ENCODE measurements around the gene MED20. TPM values are rescaled to one million over a fixed set of nuclear protein-coding genes. Genes with fewer than 3 reads are reported as not detected.

MED20 gene
- total and polyA plus RNA-seq, 9 donors, result 16.1 to 21.2 (median 18.4) TPM

- Histone ChIP-seq H3K9me3 (replicated peaks; ENCODE audit: control insufficient read depth, low read depth, low read length) (no peaks in the 10 kb centered on the region), H3K4me3 (ENCODE audit: low read length) (peak within 1 kb of the TSS; percentile 95), H3K27ac (ENCODE audit: low read length) (peak within 1 kb of the TSS; percentile 81), H3K36me3 (ENCODE audit: control insufficient read depth, insufficient read depth, low read length) (peaks cover 20% of the 10 kb centered on the region), H3K4me1 (ENCODE audit: control insufficient read depth, insufficient read depth, low read length) (peaks cover 46% of the 10 kb centered on the region), H3K27me3 (ENCODE audit: control insufficient read depth, insufficient read depth, low read length) (no peaks in the 10 kb centered on the region)
- DNase-seq, result peak; percentile 97
- WGBS (ENCODE audit: insufficient coverage), result under 1% methylated on average over 84 of the region's 87 CpGs
Observed at GRCh38 chr6:41941280-41942066, 20.5 kb upstream of the MED20 start, which contains the start of gene CCND3. TSS of gene CCND3 (minus strand) at chr6:41941808. CDS start at chr6:41941649, 159 bp downstream.

- Histone ChIP-seq H3K4me1 (ENCODE audit: control insufficient read depth, insufficient read depth, low read length) (peaks cover 52% of the 10 kb centered on the region), H3K9me3 (replicated peaks; ENCODE audit: control insufficient read depth, low read depth, low read length) (no peaks in the 10 kb centered on the region), H3K27ac (ENCODE audit: low read length) (peak overlapping the region; percentile 81), H3K27me3 (ENCODE audit: control insufficient read depth, insufficient read depth, low read length) (no peaks in the 10 kb centered on the region), H3K36me3 (ENCODE audit: control insufficient read depth, insufficient read depth, low read length) (peaks cover 26% of the 10 kb centered on the region), H3K4me3 (ENCODE audit: low read length) (peak overlapping the region; percentile 95)
- WGBS (ENCODE audit: insufficient coverage), result under 1% methylated on average over 28 of the region's 38 CpGs
- DNase-seq, result peak; percentile 63
Observed at GRCh38 chr6:41940759-41941279, 19.9 kb upstream of the MED20 start.

- Histone ChIP-seq H3K9me3 (replicated peaks; ENCODE audit: control insufficient read depth, low read depth, low read length) (no peaks in the 10 kb centered on the region), H3K36me3 (ENCODE audit: control insufficient read depth, insufficient read depth, low read length) (peaks cover 34% of the 10 kb centered on the region), H3K4me3 (ENCODE audit: low read length) (peak overlapping the region; percentile 95), H3K4me1 (ENCODE audit: control insufficient read depth, insufficient read depth, low read length) (peaks cover 59% of the 10 kb centered on the region), H3K27ac (ENCODE audit: low read length) (peak overlapping the region; percentile 81), H3K27me3 (ENCODE audit: control insufficient read depth, insufficient read depth, low read length) (no peaks in the 10 kb centered on the region)
- DNase-seq, result peak; percentile 28
- whole genome bisulfite sequencing (ENCODE audit: insufficient coverage), result 4% methylated on average over 15 of the region's 27 CpGs
Observed at GRCh38 chr6:41939848-41940758, 19.2 kb upstream of the MED20 start.

GRCh38 chr6:41939176-41939847 lies 18.4 kb upstream of the MED20 start:
- peak overlapping the region; percentile 81 for H3K27ac ChIP-seq (ENCODE audit: low read length)
- H3K36me3 ChIP-seq (ENCODE audit: control insufficient read depth, insufficient read depth, low read length), result peaks cover 42% of the 10 kb centered on the region
- H3K4me1 ChIP-seq (ENCODE audit: control insufficient read depth, insufficient read depth, low read length), result peaks cover 62% of the 10 kb centered on the region
- H3K4me3 ChIP-seq (ENCODE audit: low read length), result peak overlapping the region; percentile 95
- 9% methylated on average over 5 of the region's 11 CpGs for WGBS (ENCODE audit: insufficient coverage)
- DNase-seq, result peak; percentile 76
- H3K9me3 ChIP-seq (replicated peaks; ENCODE audit: control insufficient read depth, low read depth, low read length), result no peaks in the 10 kb centered on the region
- H3K27me3 ChIP-seq (ENCODE audit: control insufficient read depth, insufficient read depth, low read length), result no peaks in the 10 kb centered on the region

GRCh38 chr6:41938590-41939175 lies 17.7 kb upstream of the MED20 start:
- H3K4me1 ChIP-seq (ENCODE audit: control insufficient read depth, insufficient read depth, low read length), result peaks cover 62% of the 10 kb centered on the region
- WGBS (ENCODE audit: insufficient coverage), result 43% methylated on average over 4 of the region's 5 CpGs
- peaks cover 43% of the 10 kb centered on the region for H3K36me3 ChIP-seq (ENCODE audit: control insufficient read depth, insufficient read depth, low read length)
- H3K27me3 ChIP-seq (ENCODE audit: control insufficient read depth, insufficient read depth, low read length), result no peaks in the 10 kb centered on the region
- peak overlapping the region; percentile 95 for H3K4me3 ChIP-seq (ENCODE audit: low read length)
- peak overlapping the region; percentile 81 for H3K27ac ChIP-seq (ENCODE audit: low read length)
- no peaks in the 10 kb centered on the region for H3K9me3 ChIP-seq (replicated peaks; ENCODE audit: control insufficient read depth, low read depth, low read length)
- no peak for DNase-seq

- peaks cover 62% of the 10 kb centered on the region for H3K4me1 ChIP-seq (ENCODE audit: control insufficient read depth, insufficient read depth, low read length)
- no peaks in the 10 kb centered on the region for H3K9me3 ChIP-seq (replicated peaks; ENCODE audit: control insufficient read depth, low read depth, low read length)
- no peak overlapping the region for H3K4me3 ChIP-seq (ENCODE audit: low read length)
- peak overlapping the region; percentile 81 for H3K27ac ChIP-seq (ENCODE audit: low read length)
- peaks cover 45% of the 10 kb centered on the region for H3K36me3 ChIP-seq (ENCODE audit: control insufficient read depth, insufficient read depth, low read length)
- H3K27me3 ChIP-seq (ENCODE audit: control insufficient read depth, insufficient read depth, low read length), result no peaks in the 10 kb centered on the region
- WGBS (ENCODE audit: insufficient coverage), result 33% methylated on average over 1 of the region's 4 CpGs
- DNase-seq, result peak; percentile 76
Observed at GRCh38 chr6:41937861-41938574, 17.1 kb upstream of the MED20 start.

- WGBS (ENCODE audit: insufficient coverage), result no CpG with 5 or more reads among the region's 2 CpGs
- Histone ChIP-seq H3K9me3 (replicated peaks; ENCODE audit: control insufficient read depth, low read depth, low read length) (no peaks in the 10 kb centered on the region), H3K36me3 (ENCODE audit: control insufficient read depth, insufficient read depth, low read length) (peaks cover 50% of the 10 kb centered on the region), H3K4me3 (ENCODE audit: low read length) (no peak overlapping the region), H3K4me1 (ENCODE audit: control insufficient read depth, insufficient read depth, low read length) (peaks cover 62% of the 10 kb centered on the region), H3K27me3 (ENCODE audit: control insufficient read depth, insufficient read depth, low read length) (no peaks in the 10 kb centered on the region), H3K27ac (ENCODE audit: low read length) (peak overlapping the region; percentile 81)
- no peak for DNase-seq
Observed at GRCh38 chr6:41937472-41937860, 16.5 kb upstream of the MED20 start.

- H3K9me3 ChIP-seq (replicated peaks; ENCODE audit: control insufficient read depth, low read depth, low read length), result no peaks in the 10 kb centered on the region
- H3K27me3 ChIP-seq (ENCODE audit: control insufficient read depth, insufficient read depth, low read length), result no peaks in the 10 kb centered on the region
- no peak overlapping the region for H3K4me3 ChIP-seq (ENCODE audit: low read length)
- H3K27ac ChIP-seq (ENCODE audit: low read length), result peak overlapping the region; percentile 77
- 28% methylated on average over 5 of the region's 10 CpGs for WGBS (ENCODE audit: insufficient coverage)
- H3K4me1 ChIP-seq (ENCODE audit: control insufficient read depth, insufficient read depth, low read length), result peaks cover 57% of the 10 kb centered on the region
- peak; percentile 83 for DNase-seq
- H3K36me3 ChIP-seq (ENCODE audit: control insufficient read depth, insufficient read depth, low read length), result peaks cover 62% of the 10 kb centered on the region
Observed at GRCh38 chr6:41936073-41936837, 15.3 kb upstream of the MED20 start.
